NK-92 (cell line): ENCODE data around the gene SPATA31D3.
"Not testable (repeated sequence)": the region's sequence is repeated elsewhere in the genome, so short reads cannot be mapped to it uniquely, and the experiment has no call there.

Experiments used
- DNase-seq: peaks from one replicate; lab custom pipeline; 2025; ENCODE audit not compliant: unreplicated experiment; lab: John Stamatoyannopoulos, UW

The SPATA31D3 gene

DNA sequence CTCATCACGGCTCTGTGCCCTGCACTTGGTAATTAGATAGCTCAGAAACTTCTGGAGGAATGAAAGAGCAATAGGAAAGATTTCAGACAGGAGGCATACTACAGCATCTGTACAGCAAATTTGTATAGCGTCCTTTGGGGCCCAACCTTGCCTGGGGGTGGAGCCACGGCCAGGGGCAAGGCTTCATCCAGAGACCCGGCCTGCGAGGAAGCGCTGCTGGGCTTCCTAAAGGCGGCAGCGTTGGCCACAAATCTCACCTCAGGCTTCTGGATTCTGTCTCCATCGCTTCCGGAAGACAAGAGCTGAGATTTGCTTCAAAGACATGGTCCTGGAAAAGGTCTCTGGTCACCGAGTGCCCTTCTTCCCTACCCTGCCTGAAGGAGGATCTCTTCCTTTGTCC, 33.1 kb downstream of the SPATA31D3 start:
- no peak for DNase-seq

DNA sequence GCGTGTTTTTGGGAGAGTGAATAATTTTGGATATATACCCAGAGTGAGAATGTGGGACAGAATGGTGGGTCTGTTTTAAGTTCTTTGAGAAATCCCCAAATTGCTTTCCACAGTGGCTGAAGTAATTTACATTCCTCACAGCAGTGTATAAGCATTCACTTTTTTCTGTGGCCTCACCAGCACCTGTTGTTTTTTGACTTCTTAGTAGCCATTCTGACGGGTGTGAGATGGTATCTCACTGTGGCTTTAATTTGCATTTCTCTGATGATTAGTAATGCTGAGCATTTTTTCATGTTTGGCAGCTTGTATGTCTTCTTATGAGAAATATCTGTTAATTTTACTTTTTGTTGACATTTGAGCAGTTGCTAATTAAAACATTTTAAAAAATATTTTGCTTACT, 35.9 kb downstream of the SPATA31D3 start:
- DNase-seq, result no peak

DNA sequence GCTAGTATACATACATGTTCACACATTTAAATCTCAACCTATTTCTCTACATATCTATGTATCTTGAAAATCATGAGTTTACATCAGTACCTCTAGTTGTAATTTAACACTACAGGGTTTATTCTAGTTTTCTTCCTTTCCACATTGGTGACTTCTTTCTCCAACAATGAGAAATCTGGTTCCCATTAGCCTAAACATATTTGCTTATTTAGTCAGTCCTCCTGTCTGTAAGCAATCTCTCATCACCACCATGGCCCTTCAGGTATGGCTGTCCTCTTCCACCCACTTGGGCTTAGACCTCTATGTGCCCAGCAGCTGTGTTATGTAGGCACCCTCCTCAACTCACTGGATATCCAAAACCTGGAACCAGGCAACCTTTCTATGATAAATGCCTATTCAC, 37.3 kb downstream of the SPATA31D3 start:
- DNase-seq, result no peak

DNA sequence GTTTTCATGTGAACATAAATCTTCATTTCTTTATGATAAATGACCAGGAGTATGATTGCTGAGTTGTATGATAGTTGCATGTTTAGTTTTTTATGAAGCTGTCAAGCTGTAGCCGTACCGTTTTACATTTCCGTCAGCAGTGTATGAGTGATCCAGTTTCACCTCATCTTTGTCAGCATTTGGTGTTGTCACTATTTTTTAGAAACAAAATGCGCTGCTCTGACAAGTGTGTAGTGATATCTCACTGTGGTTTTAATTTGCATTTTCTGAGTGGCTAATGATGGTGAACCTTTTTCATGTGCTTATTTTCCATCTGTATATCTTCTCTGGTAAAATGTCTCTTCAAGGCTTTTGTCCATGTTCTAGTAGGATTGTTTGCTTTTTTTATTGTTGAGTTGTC, 38.6 kb downstream of the SPATA31D3 start:
- no peak for DNase-seq

DNA sequence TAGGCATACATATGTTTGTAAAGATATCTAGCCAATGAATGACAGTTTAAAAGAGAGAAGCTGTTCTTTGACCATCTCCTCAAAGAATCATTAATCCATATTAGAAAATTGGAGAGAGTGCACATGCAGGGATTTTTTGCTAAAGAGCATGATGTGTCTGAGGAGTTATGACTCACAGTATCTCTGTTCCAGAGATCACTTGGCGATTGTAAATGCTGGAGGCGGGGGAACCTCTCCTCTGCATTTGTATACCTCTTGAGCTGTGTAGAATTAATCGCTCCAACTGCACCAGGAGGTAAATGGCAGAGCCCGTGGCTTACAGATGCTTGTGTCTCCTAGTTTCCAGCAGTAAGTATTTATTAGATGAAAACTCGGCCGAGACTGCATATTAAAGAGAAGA, 41.6 kb downstream of the SPATA31D3 start:
- DNase-seq, result no peak

DNA sequence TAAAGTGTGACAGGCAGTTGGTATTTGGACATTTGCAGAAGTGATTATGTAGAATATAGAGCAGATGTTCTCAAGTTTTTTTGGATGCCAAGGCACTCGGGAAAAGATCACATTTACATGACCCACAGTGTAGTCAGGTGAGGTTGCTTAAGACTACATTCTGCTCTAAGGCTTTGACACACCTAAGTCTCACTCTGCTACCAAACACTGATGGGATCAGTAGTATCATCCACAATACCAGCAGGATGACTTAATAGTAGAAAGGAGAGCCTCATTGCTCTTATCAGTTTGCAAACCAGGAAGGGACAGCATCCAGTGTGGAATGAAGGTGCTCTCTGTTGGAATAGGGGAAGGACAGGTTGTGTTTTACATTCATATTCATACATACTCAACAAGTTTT, 42.8 kb downstream of the SPATA31D3 start:
- DNase-seq, result no peak

DNA sequence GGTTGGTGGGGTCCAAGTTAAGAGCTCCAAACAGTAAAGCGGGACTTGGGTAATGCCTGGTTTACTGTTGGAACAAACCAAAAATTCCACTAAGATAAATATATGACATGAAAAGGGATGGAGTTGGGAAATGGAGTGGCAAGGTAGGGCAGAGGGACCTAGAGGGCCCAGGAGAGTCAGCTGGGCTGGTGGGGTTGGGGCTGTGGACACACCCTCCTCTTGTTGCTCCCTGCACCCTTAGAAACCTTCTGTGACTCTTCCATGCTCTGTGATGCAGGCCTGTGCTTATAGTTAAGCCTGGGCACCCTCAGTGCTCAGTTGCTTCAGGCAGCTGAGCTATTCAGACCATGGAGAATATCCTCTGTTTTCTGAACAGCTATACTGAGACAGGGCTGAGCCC, 45.2 kb downstream of the SPATA31D3 start, which contains the start of gene SPATA31D1:
SPATA31D1 (plus strand) TSS at position 301 of the 400 bp plus-strand sequence; CDS start at position 348, 47 bp downstream.
- DNase-seq, result not testable (repeated sequence)

DNA sequence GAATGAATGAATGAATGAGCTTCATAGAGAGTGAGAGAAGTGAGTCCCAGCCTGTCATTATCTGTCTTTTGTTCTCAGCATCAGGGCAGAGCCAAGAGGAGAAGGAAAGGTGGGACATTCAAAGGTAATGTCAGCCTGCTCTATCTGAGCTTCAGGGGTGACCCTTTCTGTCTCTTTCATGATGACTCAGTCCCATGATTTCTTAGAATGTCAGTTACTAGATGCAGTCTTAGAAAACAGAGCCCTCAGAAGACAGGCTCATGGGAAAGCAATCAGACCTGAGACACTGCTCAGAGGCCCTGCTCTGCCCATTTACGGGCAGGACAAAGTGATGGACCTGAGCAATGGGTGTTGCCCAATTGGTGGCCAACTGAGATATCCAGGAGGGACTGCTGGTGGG, 46.4 kb downstream of the SPATA31D3 start:
- DNase-seq, result no peak

GRCh38 chr9:81993656-81994055, 50.4 kb downstream of the SPATA31D3 start:
- DNase-seq, result no peak
